Subcutaneous abdominal adipose tissue (tissue), 5 donors: ENCODE measurements around the gene ARFGEF3.
"Not testable (repeated sequence)": the region's sequence is repeated elsewhere in the genome, so short reads cannot be mapped to it uniquely, and the experiment has no call there.

Experiments
- H3K27ac ChIP-seq: one replicate; pipeline ENCODE4 v1.7.0; 2013; ENCODE audit warnings: low read depth, mild to moderate bottlenecking, inconsistent platforms, low read length, moderate library complexity
- H3K27me3 ChIP-seq, 5 donors: one replicate each; pipeline ENCODE4 v1.7.0; 2013; ENCODE audit warnings: low read length in 5 of 5, inconsistent platforms in 1 of 5; ENCODE audit not compliant: control insufficient read depth in 5 of 5, insufficient read depth in 4 of 5
- H3K36me3 ChIP-seq, 5 donors: one replicate each; pipeline ENCODE4 v1.7.0; 2013; ENCODE audit warnings: low read length in 5 of 5; ENCODE audit not compliant: control insufficient read depth in 5 of 5, insufficient read depth in 5 of 5
- H3K4me1 ChIP-seq, 5 donors: one replicate each; pipeline ENCODE4 v1.7.0; 2013; ENCODE audit warnings: low read length in 5 of 5, mild to moderate bottlenecking in 3 of 5, moderate library complexity in 1 of 5; ENCODE audit not compliant: control insufficient read depth in 5 of 5, insufficient read depth in 5 of 5
- H3K4me3 ChIP-seq, 5 donors: one replicate each; pipeline ENCODE4 v1.7.0; 2013; ENCODE audit warnings: low read length in 5 of 5, low read depth in 1 of 5
- H3K9ac ChIP-seq, 5 donors: one replicate each; pipeline ENCODE4 v1.7.0; 2013; ENCODE audit warnings: low read length in 5 of 5, mild to moderate bottlenecking in 4 of 5, moderate library complexity in 3 of 5
- H3K9me3 ChIP-seq, 5 donors: one replicate each; pipeline ENCODE4 v1.7.0; 2013; ENCODE audit warnings: low read length in 5 of 5; ENCODE audit not compliant: control insufficient read depth in 5 of 5
- donor health status: healthy.
- donor health status: healthy.
- donor health status: healthy.
- donor health status: healthy.
- donor health status: healthy.

ARFGEF3 gene

DNA sequence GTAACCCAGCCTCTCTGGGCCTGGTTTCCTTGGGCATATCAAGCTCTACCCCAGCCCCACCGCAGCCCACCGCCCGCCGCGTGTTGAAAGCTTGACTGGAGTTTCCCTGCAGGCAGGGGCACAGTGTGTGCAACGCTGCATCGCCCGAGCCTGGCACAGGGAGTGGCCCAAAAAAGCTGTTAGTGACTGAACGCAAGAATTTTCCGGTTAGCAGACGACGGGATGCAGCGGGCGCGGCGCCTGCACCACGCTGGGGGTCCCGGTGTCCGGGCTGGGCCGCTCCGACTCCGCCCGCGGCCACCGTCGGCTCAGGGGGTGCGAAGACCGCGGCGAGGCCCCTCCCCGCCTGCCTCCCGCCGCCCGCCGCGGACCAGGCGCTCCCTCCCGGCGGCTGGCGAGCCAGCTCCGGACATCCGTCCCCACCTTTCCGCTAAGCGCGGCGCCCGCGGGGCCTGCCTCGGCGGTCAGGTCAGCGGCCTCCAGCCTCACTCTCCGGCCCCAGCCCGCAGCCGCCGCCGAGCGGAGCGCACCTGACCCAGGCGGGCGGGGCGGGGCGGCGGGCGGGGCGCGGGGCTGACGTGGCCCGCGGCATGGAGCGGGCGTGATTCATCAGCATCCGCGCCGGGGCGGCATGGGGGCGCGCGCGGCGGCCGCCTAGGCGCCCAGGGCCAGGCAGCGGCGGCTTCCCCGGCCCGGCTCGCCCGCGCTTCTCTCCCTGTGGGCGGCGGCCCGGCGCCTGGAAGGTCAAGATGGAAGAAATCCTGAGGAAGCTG lies at the start of gene ARFGEF3:
ARFGEF3 (plus strand) TSS at position 602 of the 773 bp plus-strand sequence; CDS start at position 750, 148 bp downstream.
- H3K27ac ChIP-seq, result no peak within 1 kb of the TSS
- H3K9me3 ChIP-seq, result no peaks in the 10 kb centered on the region
- H3K4me1 ChIP-seq, result peaks cover 0 to 19% (median 15%) of the 10 kb centered on the region in 5 donors
- peak within 1 kb of the TSS; percentile 22 to 75 (median 71) for H3K4me3 ChIP-seq
- H3K27me3 ChIP-seq, result peaks cover 3 to 15% (median 15%) of the 10 kb centered on the region in 5 donors
- H3K9ac ChIP-seq, result peak within 1 kb of the TSS in 3 of 5 donors; percentile 39 to 60 (median 41)
- no peaks in the 10 kb centered on the region for H3K36me3 ChIP-seq

- Histone ChIP-seq H3K9ac (no peak overlapping the region), H3K4me3 (no peak overlapping the region), H3K9me3 (no peaks in the 10 kb centered on the region), H3K27me3 (peaks cover 0 to 8% (median 0%) of the 10 kb centered on the region in 5 donors), H3K36me3 (no peaks in the 10 kb centered on the region), H3K4me1 (peaks cover 0 to 16% (median 11%) of the 10 kb centered on the region in 5 donors), H3K27ac (no peak overlapping the region)
Measured at GRCh38 chr6:138113588-138114210, 48.0 kb upstream of the ARFGEF3 start.

- Histone ChIP-seq H3K9ac (no peak overlapping the region), H3K4me3 (no peak overlapping the region), H3K27me3 (peaks cover 0 to 8% (median 0%) of the 10 kb centered on the region in 5 donors), H3K27ac (no peak overlapping the region), H3K4me1 (peaks cover 0 to 16% (median 11%) of the 10 kb centered on the region in 5 donors), H3K9me3 (no peaks in the 10 kb centered on the region), H3K36me3 (no peaks in the 10 kb centered on the region)
Measured at GRCh38 chr6:138115201-138115600, 46.5 kb upstream of the ARFGEF3 start.

DNA sequence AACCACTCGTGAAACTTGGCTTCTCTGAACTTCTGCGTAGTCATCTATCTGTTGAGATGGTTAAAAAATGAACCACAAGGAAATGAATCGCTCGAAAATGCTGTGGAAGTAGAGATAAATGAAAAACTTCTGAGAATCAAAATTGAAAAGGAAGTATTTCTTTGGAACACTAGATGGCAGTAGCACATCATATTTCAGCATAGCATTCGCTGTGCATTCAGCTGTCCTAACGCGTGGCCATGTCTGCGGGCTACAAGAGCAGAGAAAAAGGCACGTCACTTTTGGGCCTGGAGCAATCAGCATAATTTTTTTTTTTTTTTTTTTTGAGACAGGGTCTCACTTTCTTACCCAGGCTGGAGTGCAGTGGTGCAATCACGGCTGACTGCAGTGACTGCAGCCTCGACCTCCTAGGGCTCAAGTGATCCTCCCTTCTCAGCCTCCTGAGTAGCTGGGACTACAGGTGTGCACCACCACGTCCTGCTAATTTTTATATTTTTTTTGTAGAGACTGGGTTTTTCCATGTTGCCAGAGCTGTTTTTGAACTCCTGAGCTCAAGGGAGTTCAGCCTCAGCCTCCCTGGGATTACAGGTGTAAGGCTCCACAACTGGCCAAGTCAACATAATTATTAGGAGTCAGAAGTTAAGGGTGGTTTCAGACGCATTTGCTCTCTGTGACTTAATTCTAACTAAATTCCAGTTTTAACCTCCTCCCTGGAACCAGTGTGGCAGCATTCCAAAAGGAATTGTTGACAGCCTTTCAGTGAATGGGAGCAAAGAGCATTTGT lies 45.7 kb upstream of the ARFGEF3 start:
- Histone ChIP-seq H3K4me3 (no peak overlapping the region), H3K9me3 (no peaks in the 10 kb centered on the region), H3K27ac (peak overlapping the region; percentile 20), H3K36me3 (no peaks in the 10 kb centered on the region), H3K27me3 (peaks cover 0 to 8% (median 0%) of the 10 kb centered on the region in 5 donors), H3K9ac (no peak overlapping the region), H3K4me1 (peaks cover 0 to 18% (median 11%) of the 10 kb centered on the region in 5 donors)

GRCh38 chr6:138116661-138116999 lies 45.1 kb upstream of the ARFGEF3 start:
- H3K9ac ChIP-seq, result no peak overlapping the region
- peaks cover 0 to 22% (median 13%) of the 10 kb centered on the region in 5 donors for H3K4me1 ChIP-seq
- no peak overlapping the region for H3K4me3 ChIP-seq
- no peaks in the 10 kb centered on the region for H3K36me3 ChIP-seq
- H3K27ac ChIP-seq, result no peak overlapping the region
- H3K27me3 ChIP-seq, result peaks cover 0 to 8% (median 0%) of the 10 kb centered on the region in 5 donors
- no peaks in the 10 kb centered on the region for H3K9me3 ChIP-seq

DNA sequence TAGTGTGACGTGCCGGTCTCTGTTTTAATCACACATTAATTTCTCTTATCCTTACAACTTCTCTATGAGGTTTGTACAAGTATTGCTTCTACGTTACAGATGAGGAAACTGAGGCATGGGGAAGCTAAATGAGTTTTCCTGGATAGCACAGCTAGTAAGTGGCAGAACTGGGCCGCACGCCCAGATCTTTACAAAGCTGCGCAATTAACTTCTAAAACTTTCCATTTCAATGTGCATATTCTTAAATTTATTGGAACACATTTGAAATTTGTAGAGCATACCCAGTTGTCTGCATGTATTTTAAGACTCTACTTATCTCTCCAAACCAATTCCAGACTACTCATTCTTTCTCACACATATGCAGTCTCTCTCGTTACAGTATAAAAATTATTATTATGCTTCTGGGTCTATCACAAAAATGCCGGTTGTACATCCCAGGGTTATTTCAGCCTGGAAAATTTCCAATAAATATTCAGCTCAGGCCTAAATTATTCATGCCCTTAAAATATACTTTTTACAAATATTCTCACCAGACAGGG lies 44.3 kb upstream of the ARFGEF3 start:
- no peaks in the 10 kb centered on the region for H3K9me3 ChIP-seq
- peaks cover 0 to 22% (median 17%) of the 10 kb centered on the region in 5 donors for H3K4me1 ChIP-seq
- H3K9ac ChIP-seq, result no peak overlapping the region
- H3K4me3 ChIP-seq, result no peak overlapping the region
- H3K27ac ChIP-seq, result no peak overlapping the region
- peaks cover 0 to 8% (median 0%) of the 10 kb centered on the region in 5 donors for H3K27me3 ChIP-seq
- H3K36me3 ChIP-seq, result no peaks in the 10 kb centered on the region

DNA sequence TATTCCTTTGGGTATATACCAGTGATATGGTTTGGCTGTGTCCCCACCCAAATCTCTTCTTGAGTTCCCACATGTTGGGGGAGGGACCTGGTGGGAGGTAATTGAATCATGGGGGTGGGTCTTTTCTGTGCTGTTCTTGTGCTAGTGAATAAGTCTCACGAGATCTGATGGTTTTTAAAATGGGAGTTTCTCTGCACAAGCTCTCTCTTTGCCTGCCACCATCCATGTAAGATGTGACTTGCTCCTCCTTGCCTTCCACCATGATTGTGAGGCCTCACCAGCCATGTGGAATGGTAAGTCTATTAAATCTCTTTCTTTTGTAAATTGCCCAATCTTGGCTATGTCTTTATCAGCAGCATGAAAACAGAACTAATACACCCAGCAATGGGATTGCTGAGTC lies 42.5 kb upstream of the ARFGEF3 start:
- H3K27me3 ChIP-seq, H3K9me3 ChIP-seq, H3K9ac ChIP-seq, H3K27ac ChIP-seq, H3K36me3 ChIP-seq, H3K4me3 ChIP-seq: not testable (repeated sequence)
- peaks cover 0 to 22% (median 17%) of the 10 kb centered on the region in 5 donors for H3K4me1 ChIP-seq

DNA sequence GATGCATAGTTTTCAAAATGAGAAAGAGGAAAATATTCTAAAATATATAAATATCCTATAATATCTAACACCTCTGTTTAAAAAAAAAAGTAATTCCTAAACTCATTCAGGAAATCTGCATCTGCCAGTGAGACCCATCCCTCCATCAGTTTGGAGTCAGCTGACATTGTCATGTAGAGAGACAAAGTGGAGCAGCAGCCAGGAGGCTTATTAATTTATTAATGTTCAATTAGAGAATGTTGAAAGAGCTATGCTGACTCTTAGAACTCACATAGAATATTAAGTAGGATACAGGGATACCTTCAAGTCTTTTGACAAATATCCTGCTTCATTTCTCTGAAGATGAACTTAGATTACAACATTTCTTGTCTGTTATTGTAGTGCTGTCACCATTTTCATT lies 41.8 kb upstream of the ARFGEF3 start:
- Histone ChIP-seq H3K27ac (no peak overlapping the region), H3K4me3 (no peak overlapping the region), H3K36me3 (no peaks in the 10 kb centered on the region), H3K27me3 (peaks cover 0 to 4% (median 0%) of the 10 kb centered on the region in 5 donors), H3K9ac (no peak overlapping the region), H3K9me3 (no peaks in the 10 kb centered on the region), H3K4me1 (peaks cover 0 to 22% (median 17%) of the 10 kb centered on the region in 5 donors)

DNA sequence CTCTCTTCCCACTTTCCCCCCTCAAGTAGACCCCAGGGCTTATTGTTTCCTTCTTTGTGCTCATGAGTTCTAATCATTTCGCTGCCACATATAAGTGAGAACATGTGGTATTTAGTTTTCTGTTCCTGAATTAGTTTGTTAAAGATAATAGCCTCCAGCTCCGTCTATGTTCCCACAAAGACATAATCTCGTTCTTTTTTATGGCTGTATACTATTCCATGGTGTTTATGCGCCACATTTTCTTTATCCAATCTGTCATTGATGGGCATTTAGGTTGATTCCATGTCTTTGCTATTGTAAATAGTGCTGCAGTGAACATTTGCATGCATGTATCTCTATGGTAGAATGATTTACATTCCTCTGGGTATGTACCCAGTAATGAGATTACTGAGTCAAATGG lies 37.6 kb upstream of the ARFGEF3 start:
- Histone ChIP-seq H3K9ac (no peak overlapping the region), H3K36me3 (no peaks in the 10 kb centered on the region), H3K27me3 (no peaks in the 10 kb centered on the region), H3K9me3 (no peaks in the 10 kb centered on the region), H3K4me1 (peaks cover 0 to 15% (median 7%) of the 10 kb centered on the region in 5 donors), H3K27ac (no peak overlapping the region), H3K4me3 (no peak overlapping the region)
